ENCODE measurements around the gene CAND1.

The CAND1 gene

DNA sequence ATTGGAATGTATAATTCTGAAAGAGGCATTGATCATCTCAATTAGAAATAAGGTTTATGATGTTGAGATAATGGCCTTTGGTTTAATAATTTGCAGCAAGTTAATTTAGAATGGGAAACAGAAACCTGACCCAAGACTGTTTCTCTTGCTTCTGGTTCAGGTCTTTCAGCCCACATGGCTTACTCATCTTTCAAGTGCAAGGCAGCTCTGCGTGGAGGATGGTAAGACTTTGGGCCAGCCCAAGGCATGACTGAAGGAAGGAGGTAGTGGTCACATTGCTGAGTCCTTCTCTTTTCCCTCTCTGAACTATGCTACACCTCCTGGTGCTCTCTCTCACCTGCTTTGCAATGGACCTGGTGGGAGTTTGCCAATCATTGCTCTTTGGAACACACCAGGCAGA is 98.7 kb downstream of the CAND1 start:
- no peak for DNase-seq (ENCODE audit: low read depth in 2 of 2)
- no peak overlapping the region for H3K4me3 ChIP-seq (replicated peaks in 1 of 2; ENCODE audit: low read depth in 2 of 2, low read length in 2 of 2)
- TF ChIP-seq, protein P1, sequence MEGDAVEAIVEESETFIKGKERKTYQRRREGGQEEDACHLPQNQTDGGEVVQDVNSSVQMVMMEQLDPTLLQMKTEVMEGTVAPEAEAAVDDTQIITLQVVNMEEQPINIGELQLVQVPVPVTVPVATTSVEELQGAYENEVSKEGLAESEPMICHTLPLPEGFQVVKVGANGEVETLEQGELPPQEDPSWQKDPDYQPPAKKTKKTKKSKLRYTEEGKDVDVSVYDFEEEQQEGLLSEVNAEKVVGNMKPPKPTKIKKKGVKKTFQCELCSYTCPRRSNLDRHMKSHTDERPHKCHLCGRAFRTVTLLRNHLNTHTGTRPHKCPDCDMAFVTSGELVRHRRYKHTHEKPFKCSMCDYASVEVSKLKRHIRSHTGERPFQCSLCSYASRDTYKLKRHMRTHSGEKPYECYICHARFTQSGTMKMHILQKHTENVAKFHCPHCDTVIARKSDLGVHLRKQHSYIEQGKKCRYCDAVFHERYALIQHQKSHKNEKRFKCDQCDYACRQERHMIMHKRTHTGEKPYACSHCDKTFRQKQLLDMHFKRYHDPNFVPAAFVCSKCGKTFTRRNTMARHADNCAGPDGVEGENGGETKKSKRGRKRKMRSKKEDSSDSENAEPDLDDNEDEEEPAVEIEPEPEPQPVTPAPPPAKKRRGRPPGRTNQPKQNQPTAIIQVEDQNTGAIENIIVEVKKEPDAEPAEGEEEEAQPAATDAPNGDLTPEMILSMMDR (IDR thresholded peaks at IDR 0.05; ENCODE audit: low read depth, low read length): no peak
